ENCODE data around the gene KIAA1671. TPM values are rescaled to one million over a fixed set of nuclear protein-coding genes. Genes with fewer than 3 reads are reported as not detected.
A peak's percentile ranks its signal among the peaks of the same experiment; 100 is the strongest.

The KIAA1671 gene
- total and polyA plus RNA-seq, 10 donors, result 0.72 to 11.9 (median 8.2) TPM

GRCh38 chr22:25111579-25112517 lies 159.3 kb downstream of the KIAA1671 start:
- peak overlapping the region in 2 of 8 donors; percentile 7 to 26 for H3K27ac ChIP-seq
- TF ChIP-seq POLR2AphosphoS5 (IDR thresholded peaks at IDR 0.05) (no peak), CTCF (IDR thresholded peaks at IDR 0.05 in 8 of 11, conservative IDR thresholded peaks at IDR 0.05 in 3 of 11) (peak in 1 of 11 experiments; percentile 15)
- intact Hi-C loops (cut with DNase I; ENCODE audit: low total_unique reads), result no loop called here

DNA sequence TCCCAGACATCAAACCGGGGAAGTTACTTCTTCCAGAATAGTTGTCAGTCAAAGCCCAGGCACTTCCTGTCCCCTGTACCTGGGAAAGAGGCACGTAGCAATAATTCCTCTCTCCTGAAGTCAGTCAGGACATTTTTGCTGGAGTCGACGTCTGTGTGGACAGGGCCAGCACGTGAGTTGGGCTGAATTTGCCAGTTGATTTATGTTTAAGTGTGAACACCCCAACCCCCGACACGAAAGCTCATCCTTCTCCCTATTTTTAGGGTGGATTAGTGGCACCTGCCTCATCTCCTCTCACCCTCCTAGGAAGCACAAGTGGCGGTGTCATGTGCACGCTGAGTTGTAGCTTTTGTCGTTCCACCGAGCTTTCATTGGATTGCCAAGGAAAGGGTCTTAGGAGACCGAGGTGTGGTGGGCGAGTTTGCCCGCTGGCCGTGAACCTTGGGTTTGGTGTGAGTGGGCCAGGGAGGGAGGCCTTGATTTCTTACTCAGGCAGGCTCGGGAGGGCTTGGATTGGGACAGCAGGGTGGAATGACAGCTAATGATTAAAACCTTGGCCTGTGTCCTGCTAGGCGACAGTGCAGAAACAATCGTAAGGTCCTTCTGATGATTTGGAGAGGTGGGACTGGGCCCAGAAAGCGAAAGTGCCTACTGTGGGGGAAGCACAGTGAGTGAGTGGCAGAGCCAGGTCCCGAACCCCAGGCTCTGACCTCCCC lies 160.2 kb downstream of the KIAA1671 start:
- no peak for DNase-seq
- peaks cover 0 to 4% (median 0%) of the 10 kb centered on the region in 6 donors for H3K36me3 ChIP-seq
- no peak for TF ChIP-seq POLR2AphosphoS5 (IDR thresholded peaks at IDR 0.05)
- TF ChIP-seq CTCF (IDR thresholded peaks at IDR 0.05 in 8 of 11, conservative IDR thresholded peaks at IDR 0.05 in 3 of 11), result no peak
- no peak for TF ChIP-seq POLR2A (IDR thresholded peaks at IDR 0.05)
- H3K4me1 ChIP-seq, result peaks cover 0 to 22% (median 17%) of the 10 kb centered on the region in 6 donors
- intact Hi-C loops (cut with DNase I; ENCODE audit: low total_unique reads), result no loop called here
- WGBS, 5 donors, result 80 to 87% (median 83%) methylated on average over 19 to 20 of the region's 20 CpGs
- peaks cover 0 to 48% (median 7%) of the 10 kb centered on the region in 7 donors for H3K27me3 ChIP-seq (replicated peaks in 1 of 7)
- no peak overlapping the region for H3K4me3 ChIP-seq
- H3K27ac ChIP-seq, result no peak overlapping the region
- peaks cover 0 to 11% (median 3%) of the 10 kb centered on the region in 8 donors for H3K9me3 ChIP-seq

More at GRCh38 chr22:25111579-25112517, 159.3 kb downstream of the KIAA1671 start:
- Histone ChIP-seq H3K36me3 (peaks cover 0 to 4% (median 0%) of the 10 kb centered on the region in 6 donors), H3K27me3 (replicated peaks in 1 of 7) (peaks cover 0 to 48% (median 7%) of the 10 kb centered on the region in 7 donors), H3K4me3 (peak overlapping the region; percentile 37 to 70 (median 46)), H3K9me3 (peaks cover 0 to 11% (median 3%) of the 10 kb centered on the region in 8 donors), H3K4me1 (peaks cover 0 to 22% (median 17%) of the 10 kb centered on the region in 6 donors)
- WGBS, 5 donors, result 25 to 48% (median 32%) methylated on average over 21 to 35 of the region's 35 CpGs
- no peak for DNase-seq

GRCh38 chr22:25113316-25113721 lies 160.8 kb downstream of the KIAA1671 start:
- 81 to 90% (median 85%) methylated on average over 5 to 7 of the region's 7 CpGs for WGBS, 5 donors
- H3K27me3 ChIP-seq (replicated peaks in 1 of 7), result peaks cover 0 to 46% (median 7%) of the 10 kb centered on the region in 7 donors
- H3K36me3 ChIP-seq, result peaks cover 0 to 4% (median 0%) of the 10 kb centered on the region in 6 donors
- TF ChIP-seq CTCF (IDR thresholded peaks at IDR 0.05 in 8 of 11, conservative IDR thresholded peaks at IDR 0.05 in 3 of 11) (no peak), POLR2A (IDR thresholded peaks at IDR 0.05) (no peak), POLR2AphosphoS5 (IDR thresholded peaks at IDR 0.05) (no peak)
- H3K4me3 ChIP-seq, result no peak overlapping the region
- peaks cover 0 to 22% (median 17%) of the 10 kb centered on the region in 6 donors for H3K4me1 ChIP-seq
- intact Hi-C loops (cut with DNase I; ENCODE audit: low total_unique reads), result no loop called here
- no peak overlapping the region for H3K27ac ChIP-seq
- DNase-seq, result no peak
- H3K9me3 ChIP-seq, result peaks cover 0 to 9% (median 3%) of the 10 kb centered on the region in 8 donors

Measured in spleen (tissue), 11 donors.